Hepatic stellate cell (primary cell): ENCODE results near the gene S100A7A.
"Not testable (repeated sequence)": the region's sequence is repeated elsewhere in the genome, so short reads cannot be mapped to it uniquely, and the experiment has no call there.

ENCODE experiments used
- DNase-seq: peaks from one replicate; pipeline ENCODE4 v3.0.0; 2011; ENCODE audit warnings: low spot score

Gene S100A7A

DNA sequence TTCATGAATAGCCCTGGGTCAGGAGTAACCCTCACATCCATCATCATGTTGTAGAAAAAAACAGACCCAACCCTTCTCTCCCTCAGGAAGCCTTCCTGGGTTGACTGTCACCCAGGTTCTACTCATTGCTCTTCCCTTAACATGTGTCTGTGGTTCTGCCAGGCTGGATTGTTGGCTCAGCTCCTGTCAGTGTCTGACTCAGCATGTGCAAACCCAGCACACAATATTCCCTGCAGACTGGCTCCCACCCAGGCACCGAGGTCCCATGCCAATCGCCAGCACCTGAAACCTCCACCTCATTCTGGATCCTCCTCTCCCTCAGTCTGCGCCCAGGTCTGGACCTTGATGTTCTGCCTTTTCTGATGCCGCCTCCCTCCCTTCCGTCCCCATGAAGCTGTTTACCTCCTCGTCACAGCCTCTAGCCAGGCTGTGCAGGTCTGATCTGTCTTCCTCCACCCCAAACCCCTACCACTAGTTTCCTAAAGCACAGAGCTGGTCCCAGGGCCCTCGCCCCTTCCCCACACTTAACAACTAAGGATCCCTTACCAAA is 21.1 kb upstream of the S100A7A start:
- DNase-seq: no peak

- DNase-seq: no peak
These were observed 20.5 kb upstream of the S100A7A start for GRCh38 chr1:153395776-153396175.

DNA sequence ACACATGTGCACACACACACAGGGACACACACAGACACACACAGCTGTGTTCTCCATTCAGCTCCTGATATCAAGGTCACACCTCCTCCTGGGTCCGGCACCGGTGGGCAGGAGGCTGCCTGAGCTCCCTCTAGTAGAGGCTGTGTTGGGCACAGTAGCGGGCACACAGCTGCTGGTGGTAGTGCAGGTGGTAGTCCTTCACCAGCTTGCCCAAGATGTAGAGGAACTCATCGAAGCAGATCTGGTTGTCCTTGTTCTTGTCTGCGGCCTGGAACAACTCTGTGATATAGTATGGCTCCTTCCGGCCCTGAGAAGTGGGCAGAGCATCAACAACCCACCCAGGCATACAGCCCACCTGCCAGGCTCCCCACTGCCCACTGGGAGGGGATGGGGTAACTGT is 19.9 kb upstream of the S100A7A start:
- no peak for DNase-seq

DNA sequence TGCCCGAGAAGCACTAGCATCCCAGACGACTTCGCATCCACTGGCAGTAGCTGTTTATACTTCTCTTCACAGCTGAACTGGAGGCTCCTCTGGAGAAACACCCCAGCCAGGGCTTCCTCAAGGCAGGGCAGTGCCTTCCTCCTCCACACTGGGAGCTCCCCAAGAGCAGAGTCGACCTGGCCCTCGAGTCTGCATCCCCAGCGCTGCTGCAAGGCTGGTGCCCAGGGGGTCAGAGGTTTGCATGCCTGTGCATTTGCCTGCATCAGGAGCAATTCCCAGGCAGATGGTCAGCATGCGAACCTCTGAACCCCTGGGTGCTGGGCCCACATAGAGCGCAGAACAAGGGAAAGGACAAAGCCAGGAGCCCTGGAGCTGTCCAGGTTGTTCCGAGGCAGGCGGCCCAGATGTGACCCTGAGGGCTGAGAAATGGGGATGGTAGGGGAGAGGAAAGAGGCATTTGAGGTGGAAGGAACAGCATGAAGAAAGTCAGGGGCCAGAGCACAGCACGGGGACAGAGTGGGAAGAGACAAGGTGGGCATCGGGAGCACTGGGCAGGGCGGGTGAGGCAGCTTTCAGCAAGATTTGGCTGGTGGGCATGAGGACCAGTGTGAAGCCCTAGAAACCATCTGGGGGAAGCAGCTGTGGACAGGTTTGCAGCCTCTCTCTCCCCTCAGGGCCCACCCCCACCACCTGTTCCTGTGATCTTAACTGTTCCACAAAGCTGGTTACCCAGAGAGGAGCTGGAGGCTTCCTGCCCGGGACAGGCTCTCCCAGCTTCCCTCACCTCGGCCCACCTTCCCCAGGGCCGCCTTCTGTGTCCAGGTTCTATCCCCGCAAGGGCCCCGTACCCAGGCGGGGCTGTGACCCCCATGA is 19.0 kb upstream of the S100A7A start:
- DNase-seq: no peak

GRCh38 chr1:153397924-153398651 is 18.2 kb upstream of the S100A7A start:
- no peak for DNase-seq

- no peak for DNase-seq
These were observed 16.8 kb upstream of the S100A7A start for GRCh38 chr1:153399401-153400055.

GRCh38 chr1:153400244-153400643 is 16.1 kb upstream of the S100A7A start:
- no peak for DNase-seq

- DNase-seq: no peak
These were observed 14.9 kb upstream of the S100A7A start for GRCh38 chr1:153401461-153401860.

DNA sequence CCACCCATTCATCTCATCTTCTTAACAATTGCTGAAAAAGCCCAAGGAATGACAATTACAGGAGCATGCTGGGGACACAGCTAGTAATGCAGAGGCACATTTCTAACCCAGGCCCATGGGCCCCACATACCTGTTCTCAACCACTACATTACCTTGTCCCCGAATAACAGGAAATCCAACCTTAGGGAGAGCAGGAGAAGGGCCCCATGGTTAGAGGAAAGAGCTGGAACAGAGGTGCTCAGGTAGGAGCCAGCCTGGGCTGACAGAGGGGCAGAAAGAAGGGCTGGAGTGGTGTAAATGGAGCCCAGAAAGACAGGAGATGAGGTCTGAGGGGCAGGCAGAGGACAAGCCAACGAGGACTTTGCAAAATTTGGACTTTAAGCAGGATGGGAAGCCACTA is 14.1 kb upstream of the S100A7A start:
- DNase-seq: no peak

DNA sequence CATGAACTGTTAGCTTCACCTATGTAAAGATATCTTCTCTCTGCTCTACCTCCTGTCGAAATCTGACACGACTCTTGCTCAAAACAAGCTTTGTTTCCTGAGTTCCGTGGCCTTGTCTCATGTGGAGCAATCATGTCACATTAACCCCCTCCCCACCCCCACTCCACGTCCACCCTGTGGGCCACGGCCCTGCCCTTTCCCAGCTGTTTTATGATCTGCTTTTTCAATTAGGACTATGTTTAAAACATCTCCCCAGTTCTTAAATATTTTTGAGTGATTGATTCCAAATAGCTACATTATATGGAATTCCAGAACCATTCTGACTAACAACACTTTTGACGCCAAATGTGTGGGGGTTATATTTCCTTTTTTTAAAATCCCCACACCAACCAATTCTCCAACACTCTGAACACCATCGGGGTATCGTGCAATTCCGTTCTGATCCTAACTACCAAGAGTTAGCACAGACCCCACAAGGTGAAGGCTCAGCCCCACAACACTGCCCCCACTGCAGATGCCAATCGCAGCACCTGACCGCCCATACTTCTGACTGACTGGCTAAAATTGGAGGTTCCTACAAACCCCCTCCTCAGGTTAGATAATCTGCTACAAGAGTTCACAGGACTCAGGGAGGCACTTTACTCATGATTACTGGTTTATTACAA is 12.8 kb upstream of the S100A7A start:
- DNase-seq: no peak

DNA sequence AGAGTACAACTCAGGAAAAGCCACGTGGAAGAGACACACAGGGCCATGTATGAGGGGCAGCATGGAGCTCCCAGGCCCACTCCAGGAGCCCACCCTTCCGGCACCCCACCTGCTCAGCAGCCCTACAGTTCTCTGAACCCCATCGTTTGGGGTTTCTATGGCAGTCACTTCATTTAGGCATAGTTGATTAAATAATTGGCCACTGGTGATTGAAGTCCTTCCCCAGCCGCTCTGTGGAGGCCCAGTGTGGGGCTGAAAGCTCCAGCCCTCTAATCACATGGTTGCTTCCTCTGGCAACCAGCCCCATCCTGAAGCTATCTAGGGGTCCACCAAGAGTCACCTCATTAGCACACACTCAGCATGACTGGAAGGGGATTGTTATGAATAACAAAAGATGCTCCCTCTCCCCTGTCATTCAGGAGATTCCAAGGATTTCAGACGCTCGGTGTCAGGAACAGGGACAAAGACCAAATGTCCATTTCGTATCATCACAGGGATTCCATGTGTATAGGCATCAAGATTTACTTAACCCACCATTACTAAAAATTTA is 12.2 kb upstream of the S100A7A start:
- no peak for DNase-seq

DNA sequence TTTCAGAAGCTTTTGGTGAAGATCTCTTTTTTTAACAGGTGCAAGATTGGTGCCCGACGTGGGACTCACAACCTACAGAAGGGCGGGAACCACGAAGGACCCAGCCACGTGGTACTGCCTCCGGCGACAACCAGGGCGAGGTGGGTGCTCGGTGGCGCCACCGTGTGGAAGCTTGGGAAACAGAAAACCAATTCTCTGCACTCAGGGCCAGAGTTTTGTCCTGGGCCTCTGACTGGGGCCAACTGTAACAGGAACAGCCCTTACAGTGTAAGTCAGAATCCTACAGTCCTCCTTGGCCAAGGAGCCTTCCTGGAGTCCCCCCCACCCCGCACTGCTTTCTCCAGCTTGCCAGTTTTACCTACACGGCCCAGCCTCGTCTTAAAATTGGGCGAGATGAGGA is 11.6 kb upstream of the S100A7A start:
- no peak for DNase-seq

DNA sequence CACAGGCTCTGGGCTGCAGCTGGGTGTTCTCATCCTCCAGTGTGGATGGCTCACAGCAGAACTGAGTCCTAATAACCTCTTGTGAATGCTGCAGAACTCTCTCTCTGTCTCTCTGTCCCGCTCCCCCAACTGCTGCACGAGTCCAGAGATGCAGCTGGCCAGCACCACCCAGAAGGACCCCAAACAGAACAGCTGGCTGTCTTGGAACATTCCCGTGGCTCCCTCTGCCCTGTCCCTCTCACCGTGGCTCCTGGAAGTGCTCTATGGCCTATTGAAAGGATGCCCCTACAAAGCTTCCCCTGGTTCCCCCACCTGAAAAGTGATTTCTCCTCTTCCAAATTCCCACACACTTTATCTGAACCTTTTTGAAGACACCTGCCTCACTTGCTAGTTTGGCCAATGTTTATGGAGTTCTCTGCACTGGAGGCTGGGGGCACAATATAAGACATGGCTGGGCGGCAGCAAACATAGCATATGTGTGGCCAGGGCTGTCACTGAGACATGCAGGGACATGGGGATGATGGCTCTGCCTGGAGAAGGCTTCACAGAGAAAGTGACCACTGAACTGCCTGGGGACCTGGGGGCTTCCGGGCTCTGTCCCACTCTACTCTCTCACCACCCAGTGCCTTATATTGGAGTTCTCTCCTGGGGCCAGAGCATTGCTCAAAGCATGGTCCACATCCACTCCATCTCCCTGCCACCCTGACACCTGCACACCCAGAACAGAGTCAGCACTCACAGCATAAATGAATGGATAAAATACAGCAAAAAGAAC is 10.3 kb upstream of the S100A7A start:
- not testable (repeated sequence) for DNase-seq

DNA sequence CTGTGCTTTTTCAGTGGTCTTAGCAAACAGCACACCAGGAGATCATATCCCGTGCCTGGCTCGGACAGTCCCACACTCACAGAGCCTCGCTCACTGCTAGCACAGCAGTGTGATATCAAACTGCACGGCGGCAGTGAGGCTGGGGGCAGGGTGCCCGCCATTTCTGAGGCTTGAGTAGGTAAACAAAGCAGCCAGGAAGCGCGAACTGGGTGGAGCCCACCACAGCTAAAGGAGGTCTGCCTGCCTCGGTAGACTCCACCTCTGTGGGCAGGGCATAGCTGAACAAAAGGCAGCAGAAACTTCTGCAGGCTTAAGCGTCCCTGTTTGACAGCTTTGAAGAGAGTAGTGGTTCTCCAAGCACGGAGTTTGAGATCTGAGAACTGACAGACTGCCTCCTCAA is 9.0 kb upstream of the S100A7A start:
- DNase-seq: not testable (repeated sequence)

DNA sequence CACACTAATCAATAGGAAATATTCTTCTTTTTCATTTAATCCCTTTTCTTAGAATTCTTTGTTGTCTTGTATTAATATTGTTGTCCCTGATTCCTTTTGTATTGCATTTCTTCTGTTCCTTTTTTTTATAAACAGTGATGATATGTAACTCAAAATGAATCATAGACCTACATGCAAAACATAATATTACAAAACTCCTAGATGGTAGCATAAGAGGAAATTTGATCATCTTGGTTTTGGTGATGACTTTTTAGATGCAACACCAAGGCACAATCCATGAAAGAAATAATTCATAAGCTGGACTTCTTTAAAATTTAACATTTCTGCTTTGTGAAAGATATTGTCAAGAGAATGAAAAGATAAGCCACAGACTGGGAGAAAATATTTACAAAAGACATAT is 2.4 kb upstream of the S100A7A start:
- not testable (repeated sequence) for DNase-seq

DNA sequence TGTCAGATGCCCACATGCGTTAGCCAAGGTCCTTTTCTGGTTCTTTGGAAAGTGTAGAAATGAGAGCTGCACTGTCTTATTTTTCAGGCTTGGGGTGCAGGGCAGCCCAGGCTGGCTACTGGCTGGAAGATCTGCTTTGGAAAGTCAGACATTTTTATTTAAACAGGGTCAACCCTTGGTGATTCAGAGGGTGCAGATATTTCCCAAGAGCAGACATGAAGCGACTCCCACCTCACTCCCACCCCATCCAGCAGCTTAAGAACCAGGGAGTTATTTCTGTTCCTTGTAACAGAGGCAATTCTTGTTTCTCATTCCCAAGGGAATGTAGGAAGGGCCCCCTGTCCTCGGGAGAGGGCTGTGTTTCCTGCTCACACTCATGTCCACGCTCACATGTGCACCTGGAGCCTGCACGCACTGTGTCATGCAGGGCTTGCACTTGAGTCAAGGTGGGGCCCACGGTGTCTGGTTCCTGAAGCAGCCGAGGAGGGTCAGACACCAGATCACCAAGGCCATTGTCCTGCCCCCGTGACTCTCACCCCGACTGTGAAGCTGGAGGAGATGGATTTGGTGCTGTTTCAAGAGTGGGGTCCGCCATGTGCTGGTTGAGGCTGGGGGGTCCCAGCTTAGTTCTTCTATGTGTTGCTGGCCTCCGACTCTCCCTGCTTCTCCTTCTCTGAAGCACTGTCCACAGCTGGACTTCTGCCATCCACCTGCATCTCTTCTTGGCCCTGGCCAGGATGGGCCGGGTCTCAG is 992 bp downstream of the S100A7A start:
- DNase-seq: no peak

GRCh38 chr1:153418758-153419435 is 2.6 kb downstream of the S100A7A start:
- not testable (repeated sequence) for DNase-seq

- not testable (repeated sequence) for DNase-seq
These were observed 3.1 kb downstream of the S100A7A start for GRCh38 chr1:153419436-153419793.

- no peak for DNase-seq
These were observed 4.0 kb downstream of the S100A7A start for GRCh38 chr1:153420306-153420705.
